Pancreas (tissue), 10 donors: Measurements from ENCODE around the gene DERL3. TPM values are rescaled to one million over a fixed set of nuclear protein-coding genes. Genes with fewer than 3 reads are reported as not detected.

ENCODE experiments used
- ATAC-seq, 4 donors: fragments of 200-7000 bp; cut with Tn5 transposase; one replicate each; pipeline versions ENCODE4 v1.8.0 to v1.9.1; 2020; ENCODE audit warnings: mild to moderate bottlenecking in 4 of 4, moderate library complexity in 4 of 4
- DNase-seq, 6 donors: peaks; one replicate each; pipeline ENCODE4 v3.0.0-alpha.2; 2020
- FAIRE-seq: peaks from 2 replicates; lab custom pipeline; 2012; peaks lifted over from hg19 to GRCh38; lab: Jason Lieb, UNC
- H3K27ac ChIP-seq, 4 donors: fragments of 200-600 bp; sonication (generic); 1 replicate in 3 of 4; 2 replicates in 1 of 4; pipeline versions ENCODE4 v1.5.0 to v1.8.0; 2020
- H3K27me3 ChIP-seq, 4 donors: fragments of 200-600 bp; one replicate each; pipeline ENCODE4 v1.8.0; 2021
- H3K36me3 ChIP-seq, 3 donors: fragments of 200-600 bp; sonication (generic) in 1 of 3; one replicate each; pipeline versions ENCODE4 v1.5.0 to v1.8.0; 2020 to 2021
- H3K4me1 ChIP-seq, 3 donors: fragments of 200-600 bp; one replicate each; pipeline ENCODE4 v1.8.0; 2021
- H3K4me3 ChIP-seq, 4 donors: fragments of 200-600 bp; sonication (generic) in 2 of 4; one replicate each; pipeline versions ENCODE4 v1.5.0 to v1.8.0; 2020 to 2021
- H3K9me3 ChIP-seq, 4 donors: fragments of 200-600 bp; one replicate each; pipeline ENCODE4 v1.8.0; 2021
- CTCF ChIP-seq, 4 donors: fragments of 200-600 bp; sonication (generic) in 3 of 4; IDR thresholded peaks; one replicate each; pipeline versions ENCODE4 v1.5.0 to v1.8.0; 2021; ENCODE audit warnings: antibody characterized with exemption in 4 of 4
- WGBS, 2 donors: extraction: QIAGEN DNeasy Blood & Tissue Kit; methylation state at CpG; one replicate each; pipeline ENCODE4 v1.1.7; 2013; 5-methylcytosine and 5-hydroxymethylcytosine counted together
- intact Hi-C, 3 donors: fragments of 100-400 bp; cut with DNase I; formaldehyde crosslinking; loops; one replicate each; pipeline versions ENCODE4 v1.11.1 to v1.14.2; 2022
- polyA plus RNA-seq, 2 donors: library from polyadenylated mRNA; stranded (reverse); fragments of 200-250 nt; gene quantifications; one replicate each; pipeline ENCODE4 v1.2.3, GENCODE V29; 2013
- total RNA-seq, 6 donors: library from RNA; stranded (reverse); fragmentation: NEBNext Ultra II Directional in 4 of 6; extraction: Animal tissue kit (Norgen Biotek cat#: 25700) in 4 of 6; gene quantifications; one replicate each; pipeline versions ENCODE4 v1.2.1 to v1.2.4, GENCODE V29; 2021 to 2023
- donor health status: healthy with polysubstance abuse.
- donor health status: DM: no; HTN: no; CAD: no; lungs with moderate emphysema.
- donor health status: DM: no; HTN: no; CAD: no.
- donor health status: control.
- donor health status: control.
- donor health status: Bipolar disorder and iron deficiency.
- donor health status: DM: yes; HTN: yes; CAD: no.
- donor health status: DM: no; HTN: no; CAD: no.
- donor health status: DM: no; HTN: no; CAD: no.
- donor health status: DM: yes; HTN: yes; CAD: no.

The DERL3 gene
- total and polyA plus RNA-seq, 8 donors, result 13.0 to 26.5 (median 19.6) TPM

- intact Hi-C loops, result loop anchor here in 2 of 3 donors (5.0 kb wide), 1 partner anchor 80 kb away; the partner anchor contains the start of gene CHCHD10 (in 2 of the 2)
- DNase-seq (no peak), ATAC-seq (no peak), FAIRE-seq (no peak)
- Histone ChIP-seq H3K4me1 (peaks cover 0 to 5% (median 5%) of the 10 kb centered on the region in 3 donors), H3K27ac (no peak overlapping the region), H3K36me3 (no peaks in the 10 kb centered on the region), H3K4me3 (no peak overlapping the region), H3K27me3 (no peaks in the 10 kb centered on the region), H3K9me3 (no peaks in the 10 kb centered on the region)
- 86 to 93% methylated on average over 18 of the region's 18 CpGs for WGBS, 2 donors
- no peak for TF ChIP-seq CTCF (IDR thresholded peaks at IDR 0.05)
Measured at GRCh38 chr22:23847310-23847920, 8.6 kb upstream of the DERL3 start.

- no peak for ATAC-seq
- no peak for FAIRE-seq
- no peaks in the 10 kb centered on the region for H3K36me3 ChIP-seq
- no peak overlapping the region for H3K27ac ChIP-seq
- H3K4me1 ChIP-seq, result peaks cover 0 to 5% (median 5%) of the 10 kb centered on the region in 3 donors
- H3K27me3 ChIP-seq, result no peaks in the 10 kb centered on the region
- WGBS, 2 donors, result 87 to 90% methylated on average over 7 of the region's 7 CpGs
- intact Hi-C loops, result loop anchor here in 2 of 3 donors (5.0 kb wide), 1 partner anchor 79 kb away; the partner anchor contains the start of gene CHCHD10 (in 2 of the 2)
- no peak overlapping the region for H3K4me3 ChIP-seq
- no peak for DNase-seq
- TF ChIP-seq CTCF (IDR thresholded peaks at IDR 0.05), result no peak
- H3K9me3 ChIP-seq, result no peaks in the 10 kb centered on the region
Measured at GRCh38 chr22:23846081-23846469, 7.3 kb upstream of the DERL3 start.

- no peak for FAIRE-seq
- H3K27ac ChIP-seq, result no peak overlapping the region
Measured at GRCh38 chr22:23845265-23846080, 6.7 kb upstream of the DERL3 start.

GRCh38 chr22:23844739-23845202 is 6.0 kb upstream of the DERL3 start:
- DNase-seq (no peak), FAIRE-seq (no peak), ATAC-seq (no peak)
- H3K27me3 ChIP-seq, result no peaks in the 10 kb centered on the region
- no peaks in the 10 kb centered on the region for H3K9me3 ChIP-seq
- no peak overlapping the region for H3K27ac ChIP-seq
- 79 to 83% methylated on average over 8 of the region's 8 CpGs for WGBS, 2 donors
- no peak for TF ChIP-seq CTCF (IDR thresholded peaks at IDR 0.05)
- no peaks in the 10 kb centered on the region for H3K4me1 ChIP-seq
- intact Hi-C loops, result loop anchor here in 2 of 3 donors (5.0 kb wide), 2 partner anchors 77 to 297 kb away; partner anchors contain the start of gene CHCHD10 (in 2 of the 2)
- H3K4me3 ChIP-seq, result no peak overlapping the region
- no peaks in the 10 kb centered on the region for H3K36me3 ChIP-seq

More at GRCh38 chr22:23845265-23846080, 6.7 kb upstream of the DERL3 start:
- 86 to 89% methylated on average over 9 of the region's 9 CpGs for WGBS, 2 donors
- DNase-seq (no peak), ATAC-seq (no peak)
- no peak for TF ChIP-seq CTCF (IDR thresholded peaks at IDR 0.05)
- Histone ChIP-seq H3K9me3 (no peaks in the 10 kb centered on the region), H3K36me3 (no peaks in the 10 kb centered on the region), H3K4me3 (no peak overlapping the region), H3K4me1 (peaks cover 0 to 4% (median 3%) of the 10 kb centered on the region in 3 donors), H3K27me3 (no peaks in the 10 kb centered on the region)
- intact Hi-C loops, result loop anchor here in 2 of 3 donors (5.0 kb wide), 1 partner anchor 78 kb away; the partner anchor contains the start of gene CHCHD10 (in 2 of the 2)
